Ovary (tissue), 9 donors: ENCODE data around the gene CDC25B. TPM values are rescaled to one million over a fixed set of nuclear protein-coding genes. Genes with fewer than 3 reads are reported as not detected.

Source experiments
- DNase-seq, 5 donors: peaks; one replicate each; pipeline ENCODE4 v3.0.0-alpha.2; 2019 to 2020
- H3K27ac ChIP-seq, 2 donors: fragments of 200-600 bp; one replicate each; pipeline versions ENCODE4 v1.5.1 to v1.8.0; 2019 to 2022
- H3K27me3 ChIP-seq: fragments of 200-600 bp; one replicate; pipeline ENCODE4 v1.8.0; 2022
- H3K36me3 ChIP-seq: fragments of 200-600 bp; sonication (generic); one replicate; pipeline ENCODE4 v1.5.1; 2019
- H3K4me1 ChIP-seq: one replicate; pipeline ENCODE4 v1.8.1; 2013; ENCODE audit warnings: mild to moderate bottlenecking, moderate library complexity; ENCODE audit not compliant: insufficient read depth
- H3K4me3 ChIP-seq: fragments of 200-600 bp; sonication (generic); one replicate; pipeline ENCODE4 v1.5.1; 2017
- H3K9me3 ChIP-seq, 2 donors: fragments of 200-600 bp in 1 of 2; sonication (generic) in 1 of 2; one replicate each; pipeline versions ENCODE4 v1.5.1 to v1.8.1; 2013 to 2019; ENCODE audit warnings: mild to moderate bottlenecking in 1 of 2, moderate library complexity in 1 of 2
- EP300 ChIP-seq: sonication (generic); formaldehyde crosslinking; IDR thresholded peaks from one replicate; pipeline ENCODE4 v1.6.1; 2017; ENCODE audit warnings: antibody characterized with exemption
- POLR2A ChIP-seq: fragments of 450-650 bp; IDR thresholded peaks from one replicate; pipeline ENCODE4 v1.6.1; 2017; ENCODE audit warnings: antibody characterized with exemption, mild to moderate bottlenecking, moderate library complexity
- WGBS, 3 donors: extraction: QIAGEN DNeasy Blood & Tissue Kit in 1 of 3; methylation state at CpG; one replicate each; pipeline versions ENCODE4 v1.1.5 to v1.1.7; 2013 to 2017; 5-methylcytosine and 5-hydroxymethylcytosine counted together
- intact Hi-C, 4 donors: fragments of 100-400 bp; cut with DNase I; formaldehyde crosslinking; loops; one replicate each; pipeline versions ENCODE4 v1.11.0 to v1.15.1; 2022 to 2023
- polyA plus RNA-seq, 2 donors: library from polyadenylated mRNA; stranded (reverse); fragments of 200-250 nt in 1 of 2; fragments of 350-450 nt in 1 of 2; fragmentation: Illumina TruSeq in 1 of 2; extraction: RNeasy Lipid Tissue Mini Kit (QIAGEN cat#74804) in 1 of 2; gene quantifications; one replicate each; pipeline ENCODE4 v1.2.3, GENCODE V29; 2013 to 2014
- total RNA-seq, 7 donors: library from RNA; depleted of rRNA in 2 of 7; stranded (reverse); fragments of >200 nt in 2 of 7; fragmentation: NEBNext Ultra II Directional in 3 of 7; extraction: Animal tissue kit (Norgen Biotek cat#: 25700) in 3 of 7; gene quantifications; one replicate each; pipeline versions ENCODE4 v1.1.0 to v1.2.4, GENCODE V29; 2016 to 2023
- TF ChIP-seq, protein P1 (sequence below), 3 donors: fragments of 450-650 bp in 2 of 3; fragments of 200-600 bp in 1 of 3; IDR thresholded peaks; one replicate each; pipeline versions ENCODE4 v1.5.1 to v1.8.0; 2016 to 2022; ENCODE audit warnings: antibody characterized with exemption in 3 of 3, mild to moderate bottlenecking in 1 of 3
- donor health status: DM: no; HTN: no; CAD: no; lungs with moderate emphysema.
- donor health status: DM: no; HTN: no; CAD: no.
- donor health status: Bipolar disorder and iron deficiency.
- donor health status: DM: yes; HTN: yes; CAD: no.
- donor health status: DM: no; HTN: no; CAD: no.
- donor health status: DM: yes; HTN: yes; CAD: no.

Gene CDC25B
- total and polyA plus RNA-seq, 9 donors = 17.9 to 47.8 (median 33.0) TPM

DNA sequence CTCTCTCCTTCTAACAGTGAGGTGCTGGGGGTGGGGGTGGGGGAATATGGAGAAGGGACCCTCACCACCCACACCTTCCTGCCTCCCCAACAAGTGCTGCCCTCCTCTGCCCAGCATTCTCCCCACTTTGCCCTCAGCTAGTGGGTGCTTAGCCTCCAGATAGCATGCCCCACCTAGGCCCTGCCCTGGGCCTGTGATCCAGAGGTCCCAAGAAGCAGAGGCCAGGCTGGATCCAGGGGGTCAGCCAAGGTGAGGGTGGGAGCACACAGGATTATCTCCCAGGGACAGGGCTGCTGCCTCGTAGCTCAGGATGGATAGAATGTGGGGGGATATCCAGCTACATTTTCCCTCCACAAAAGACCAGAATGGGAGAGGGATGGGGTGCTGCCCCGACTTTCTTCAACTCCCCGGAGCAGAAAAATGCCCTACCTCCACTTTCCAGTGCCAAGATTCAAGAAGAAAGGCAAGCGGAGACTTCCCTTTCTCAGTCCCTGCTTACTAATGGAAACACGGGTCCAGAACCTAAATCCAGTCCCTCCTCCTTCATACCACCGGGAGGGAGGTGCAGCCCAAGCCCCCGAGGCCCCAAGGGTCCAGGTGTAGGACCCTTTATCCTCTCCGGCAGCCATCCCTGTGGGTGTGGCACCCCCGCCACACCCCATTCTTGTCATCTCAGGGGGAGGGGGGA is 29.5 kb upstream of the CDC25B start:
- Histone ChIP-seq H3K27ac (peak overlapping the region; percentile 23 to 92), H3K27me3 (no peaks in the 10 kb centered on the region), H3K4me1 (peaks cover 15% of the 10 kb centered on the region), H3K9me3 (no peaks in the 10 kb centered on the region), H3K4me3 (peak overlapping the region; percentile 77), H3K36me3 (no peaks in the 10 kb centered on the region)
- WGBS, 3 donors = 5 to 9% (median 6%) methylated on average over 9 of the region's 9 CpGs
- TF ChIP-seq POLR2A (no peak), EP300 (no peak)
- TF ChIP-seq, protein P1, sequence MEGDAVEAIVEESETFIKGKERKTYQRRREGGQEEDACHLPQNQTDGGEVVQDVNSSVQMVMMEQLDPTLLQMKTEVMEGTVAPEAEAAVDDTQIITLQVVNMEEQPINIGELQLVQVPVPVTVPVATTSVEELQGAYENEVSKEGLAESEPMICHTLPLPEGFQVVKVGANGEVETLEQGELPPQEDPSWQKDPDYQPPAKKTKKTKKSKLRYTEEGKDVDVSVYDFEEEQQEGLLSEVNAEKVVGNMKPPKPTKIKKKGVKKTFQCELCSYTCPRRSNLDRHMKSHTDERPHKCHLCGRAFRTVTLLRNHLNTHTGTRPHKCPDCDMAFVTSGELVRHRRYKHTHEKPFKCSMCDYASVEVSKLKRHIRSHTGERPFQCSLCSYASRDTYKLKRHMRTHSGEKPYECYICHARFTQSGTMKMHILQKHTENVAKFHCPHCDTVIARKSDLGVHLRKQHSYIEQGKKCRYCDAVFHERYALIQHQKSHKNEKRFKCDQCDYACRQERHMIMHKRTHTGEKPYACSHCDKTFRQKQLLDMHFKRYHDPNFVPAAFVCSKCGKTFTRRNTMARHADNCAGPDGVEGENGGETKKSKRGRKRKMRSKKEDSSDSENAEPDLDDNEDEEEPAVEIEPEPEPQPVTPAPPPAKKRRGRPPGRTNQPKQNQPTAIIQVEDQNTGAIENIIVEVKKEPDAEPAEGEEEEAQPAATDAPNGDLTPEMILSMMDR (IDR thresholded peaks at IDR 0.05) = no peak
- intact Hi-C loops = loop anchor here in 1 of 4 donors (10.0 kb wide), 1 partner anchor 82 kb away; the partner anchor contains the start of gene ADAM33
- no peak for DNase-seq

DNA sequence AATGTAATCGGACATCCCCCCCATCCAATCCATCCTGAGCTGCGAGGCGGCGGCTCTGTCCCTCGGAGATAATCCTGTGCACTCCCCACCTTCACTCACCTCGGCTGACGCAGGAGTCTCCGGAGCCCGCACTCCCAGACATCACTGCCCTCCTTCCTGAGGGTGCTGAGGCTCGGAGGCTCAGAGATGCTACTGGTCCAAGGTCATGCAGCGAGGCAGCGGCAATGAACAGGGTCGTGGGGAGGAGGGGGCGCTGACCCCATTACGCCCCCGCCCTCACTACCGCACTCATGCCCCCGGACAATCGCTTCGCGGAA is 29.0 kb upstream of the CDC25B start:
- Histone ChIP-seq H3K9me3 (no peaks in the 10 kb centered on the region), H3K4me1 (peaks cover 15% of the 10 kb centered on the region), H3K36me3 (no peaks in the 10 kb centered on the region), H3K27ac (peak overlapping the region; percentile 23 to 92), H3K4me3 (peak overlapping the region; percentile 77), H3K27me3 (no peaks in the 10 kb centered on the region)
- DNase-seq = peak in 1 of 5 donors; percentile 57
- TF ChIP-seq POLR2A (no peak), EP300 (no peak)
- TF ChIP-seq, protein P1 (IDR thresholded peaks at IDR 0.05) = no peak
- intact Hi-C loops = loop anchor here in 1 of 4 donors (10.0 kb wide), 1 partner anchor 82 kb away; the partner anchor contains the start of gene ADAM33
- WGBS, 3 donors = 0 to 1% (median 1%) methylated on average over 20 to 21 of the region's 21 CpGs

DNA sequence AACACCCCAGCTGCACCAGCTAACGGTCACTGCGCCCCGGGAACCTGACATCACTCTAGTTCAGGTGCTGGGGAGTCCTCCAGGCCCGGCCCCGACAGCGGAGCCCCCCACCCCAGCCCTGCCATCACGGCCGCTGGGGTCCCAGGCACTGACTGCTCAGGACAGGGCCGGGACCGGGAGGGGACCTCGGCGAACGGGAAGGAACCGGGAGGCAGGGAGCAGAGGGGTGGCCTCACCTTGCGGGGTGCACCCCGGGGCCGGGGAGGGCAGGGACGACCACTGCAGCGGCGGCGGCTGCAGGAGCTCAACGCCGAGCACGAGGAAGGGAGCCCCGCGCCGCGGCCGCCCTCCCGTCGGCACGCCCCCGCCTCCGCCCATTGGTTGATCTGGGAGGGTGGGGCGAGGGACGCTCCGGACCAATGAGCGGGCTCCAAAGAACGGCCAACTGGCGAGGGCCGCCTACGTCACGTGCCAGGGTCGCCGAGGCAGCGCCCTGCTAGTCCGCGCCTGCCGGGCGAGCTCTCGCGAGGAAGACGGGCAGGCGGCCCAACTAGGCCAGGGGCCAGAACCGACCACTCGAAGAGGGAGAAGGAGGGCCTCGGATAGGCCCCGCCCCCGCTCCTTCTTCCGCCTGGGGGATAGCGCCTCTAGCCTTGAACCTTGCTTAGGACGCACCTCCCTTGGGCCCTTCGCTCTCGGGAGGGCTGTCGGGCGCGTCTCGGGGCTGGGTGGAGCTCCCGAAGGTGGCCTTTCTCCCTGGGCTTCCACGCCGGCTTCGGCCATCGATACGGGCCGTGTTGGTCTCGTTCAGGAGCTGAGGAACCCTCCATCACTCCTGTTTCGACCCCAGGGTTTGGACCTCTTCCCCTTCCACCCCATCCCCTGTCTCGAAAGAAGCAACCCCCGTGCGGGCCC is 28.4 kb upstream of the CDC25B start, which contains the start of gene ADISSP:
Gene ADISSP, minus strand, starts transcription at position 327 of the 915 bp plus-strand sequence. CDS start 7,653 bp downstream, outside the sequence.
- Histone ChIP-seq H3K27me3 (no peaks in the 10 kb centered on the region), H3K36me3 (no peaks in the 10 kb centered on the region), H3K4me3 (peak within 1 kb of the TSS; percentile 77), H3K4me1 (peaks cover 15% of the 10 kb centered on the region), H3K27ac (peak within 1 kb of the TSS; percentile 85 to 92), H3K9me3 (no peaks in the 10 kb centered on the region)
- peak; percentile 99 to 100 (median 100) for DNase-seq
- TF ChIP-seq POLR2A (peak; percentile 67), EP300 (no peak)
- WGBS, 3 donors = 0% methylated on average over 53 to 80 of the region's 80 CpGs
- intact Hi-C loops = loop anchor here in 1 of 4 donors (10.0 kb wide), 1 partner anchor 83 kb away; the partner anchor contains the start of gene ADAM33

DNA sequence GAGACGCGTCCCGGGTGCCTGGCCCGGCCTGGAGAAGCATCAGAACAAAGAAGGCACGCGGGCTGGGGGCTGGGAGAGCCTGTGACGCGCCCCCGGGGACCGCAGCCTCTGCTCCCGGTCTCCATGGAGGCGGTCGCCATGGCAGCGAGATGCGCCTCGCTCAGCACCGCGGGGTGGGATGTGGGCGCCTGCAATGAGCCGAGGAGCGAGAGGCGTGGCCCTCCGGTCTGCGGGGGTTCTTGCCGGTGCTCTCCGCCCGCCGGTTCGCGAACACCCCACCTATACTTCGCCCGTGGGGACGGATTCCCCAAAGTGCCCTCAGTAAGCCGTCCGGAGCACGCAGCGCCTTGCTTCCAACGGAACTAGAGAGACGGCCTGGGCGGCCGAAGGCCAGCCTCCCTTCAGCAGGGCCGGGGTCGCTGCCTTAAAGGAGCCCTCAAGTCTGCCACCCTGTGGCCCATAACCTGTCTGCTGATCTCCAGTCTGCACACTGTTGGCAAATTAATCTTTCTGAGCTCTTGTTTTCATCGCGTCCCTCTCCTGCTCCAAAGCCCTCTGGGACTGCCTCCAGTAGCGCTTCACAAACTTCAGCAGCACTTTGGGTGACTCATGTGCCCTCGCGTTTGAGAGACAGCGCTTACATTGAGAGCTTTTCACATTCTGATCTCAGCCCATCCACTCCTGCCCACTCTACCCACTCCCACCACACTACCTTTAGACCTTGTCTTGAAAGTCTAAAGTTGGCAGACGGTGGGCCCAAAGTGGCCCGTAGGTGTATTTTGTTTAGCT is 27.6 kb upstream of the CDC25B start:
- Histone ChIP-seq H3K9me3 (no peaks in the 10 kb centered on the region), H3K36me3 (no peaks in the 10 kb centered on the region), H3K27me3 (no peaks in the 10 kb centered on the region), H3K4me3 (peak overlapping the region; percentile 77), H3K27ac (peak overlapping the region; percentile 85 to 92), H3K4me1 (peaks cover 15% of the 10 kb centered on the region)
- 2 to 3% (median 2%) methylated on average over 47 to 51 of the region's 51 CpGs for WGBS, 3 donors
- DNase-seq = peak; percentile 78 to 87 (median 85)
- intact Hi-C loops = loop anchor here in 1 of 4 donors (10.0 kb wide), 1 partner anchor 84 kb away; the partner anchor contains the start of gene ADAM33
- TF ChIP-seq EP300 (no peak), POLR2A (peak; percentile 25)
- TF ChIP-seq, protein P1 (IDR thresholded peaks at IDR 0.05) = peak in 2 of 3 donors; percentile 34 to 38
